Mammary epithelial cell (primary cell): ENCODE data around the gene RIPOR1.

Experiments
- CTCF ChIP-seq, 2 donors: IDR thresholded peaks in 1 of 2; conservative IDR thresholded peaks in 1 of 2; 2 replicates each; pipeline ENCODE4 v1.5.1; 2011 to 2012; ENCODE audit warnings: inconsistent platforms in 2 of 2, low read length in 2 of 2, mild to moderate bottlenecking in 2 of 2, control low read depth in 1 of 2, low read depth in 1 of 2; ENCODE audit not compliant: insufficient read depth in 1 of 2; ENCODE audit errors: extremely low read depth in 1 of 2
- EZH2 ChIP-seq: IDR thresholded peaks from 2 replicates; pipeline ENCODE4 v1.6.1; 2012; ENCODE audit warnings: low read length, inconsistent platforms, borderline replicate concordance

GRCh38 chr16:67482233-67482924 lies 46.2 kb upstream of the RIPOR1 start:
- no peak for TF ChIP-seq CTCF (conservative IDR thresholded peaks at IDR 0.05 in 1 of 2, IDR thresholded peaks at IDR 0.05 in 1 of 2; ENCODE audit: extremely low read depth in 1 of 2, insufficient read depth in 1 of 2, low read depth in 1 of 2, low read length in 2 of 2)
- TF ChIP-seq EZH2: no peak
